ENCODE results near the gene TMC1.
"Not testable (repeated sequence)": the region's sequence is repeated elsewhere in the genome, so short reads cannot be mapped to it uniquely, and the experiment has no call there.

The TMC1 gene

DNA sequence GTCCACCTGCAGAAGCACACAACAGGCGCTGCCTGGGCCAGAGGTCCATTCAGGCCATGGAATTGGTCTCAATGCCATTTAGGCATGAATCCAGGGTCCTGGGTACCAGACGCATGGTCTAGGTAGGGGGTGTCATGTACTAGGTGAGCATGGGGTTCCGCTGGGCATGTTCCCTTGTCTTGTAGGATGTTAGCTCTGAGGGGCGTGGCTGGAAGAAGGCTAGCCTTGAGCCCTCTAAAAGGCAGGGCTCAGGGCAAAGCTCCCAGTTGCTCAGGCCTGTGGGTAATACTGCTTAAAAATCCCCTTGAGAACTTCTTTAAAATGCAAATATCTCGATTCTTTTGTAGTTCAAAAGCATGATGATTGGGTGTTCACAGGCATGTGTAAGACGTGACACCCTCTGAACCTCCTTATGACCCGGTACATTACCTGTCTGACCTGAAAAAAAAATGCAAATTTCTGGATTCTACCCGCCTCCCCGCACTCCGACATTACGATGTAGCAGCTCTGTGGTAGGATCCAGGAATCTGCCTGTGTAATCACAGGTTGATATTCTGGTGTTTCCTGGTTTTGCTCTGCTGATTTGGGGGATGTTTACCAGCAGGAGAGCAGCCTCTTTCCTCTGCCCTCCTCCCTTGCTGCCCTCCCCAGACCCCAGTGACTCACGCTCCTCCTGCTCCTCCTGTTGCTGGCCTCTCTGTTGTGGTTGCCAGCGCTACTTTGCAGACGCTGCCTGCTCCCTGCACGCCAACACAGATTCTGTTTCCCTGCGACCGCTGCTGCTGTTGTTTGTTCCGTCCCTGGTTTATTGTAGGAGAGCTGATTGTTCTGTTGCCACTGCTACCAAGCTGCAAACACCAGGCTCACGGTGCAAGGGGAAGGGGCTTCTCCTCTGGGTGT is 5.7 kb downstream of the TMC1 start:
- peak; percentile 76 for DNase-seq

DNA sequence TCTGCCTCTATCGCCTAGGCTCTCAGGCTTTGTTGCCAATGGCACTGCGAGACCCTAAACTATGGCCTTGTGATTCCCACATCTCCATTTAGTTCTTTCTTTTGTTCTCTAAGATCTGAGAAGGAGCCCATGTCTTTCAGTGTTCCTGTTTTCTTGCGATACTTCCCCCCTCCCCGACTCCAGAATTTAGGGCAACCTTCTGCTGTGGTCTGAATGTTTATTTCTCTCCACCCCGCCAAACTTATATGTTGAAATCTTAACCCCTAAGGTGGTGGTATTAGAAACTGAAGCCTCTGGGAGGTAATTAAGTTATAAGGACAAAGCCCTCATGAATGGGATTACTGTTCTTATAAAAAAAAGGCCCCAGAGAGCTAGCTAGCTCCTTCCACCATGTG is 6.4 kb downstream of the TMC1 start:
- no peak for DNase-seq

DNA sequence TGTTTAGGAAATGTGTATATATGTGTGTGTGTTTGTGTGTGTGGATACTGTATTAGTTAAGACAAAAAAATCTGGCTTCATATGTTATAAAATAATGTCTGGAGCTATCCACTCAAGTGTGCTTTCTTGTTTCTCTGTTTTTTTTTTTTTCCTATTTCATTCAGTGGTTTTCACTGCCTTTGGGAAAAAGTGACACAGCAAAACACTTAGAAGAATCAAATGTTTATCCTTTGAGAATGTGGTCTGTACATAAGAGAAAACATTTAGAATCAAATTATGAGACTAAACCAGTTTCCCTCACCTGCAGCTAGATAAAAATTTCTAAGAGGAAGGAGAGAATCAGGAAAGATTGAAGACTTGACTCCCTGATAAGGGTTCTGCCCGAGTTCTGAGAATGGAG is 8.1 kb downstream of the TMC1 start:
- no peak for DNase-seq

DNA sequence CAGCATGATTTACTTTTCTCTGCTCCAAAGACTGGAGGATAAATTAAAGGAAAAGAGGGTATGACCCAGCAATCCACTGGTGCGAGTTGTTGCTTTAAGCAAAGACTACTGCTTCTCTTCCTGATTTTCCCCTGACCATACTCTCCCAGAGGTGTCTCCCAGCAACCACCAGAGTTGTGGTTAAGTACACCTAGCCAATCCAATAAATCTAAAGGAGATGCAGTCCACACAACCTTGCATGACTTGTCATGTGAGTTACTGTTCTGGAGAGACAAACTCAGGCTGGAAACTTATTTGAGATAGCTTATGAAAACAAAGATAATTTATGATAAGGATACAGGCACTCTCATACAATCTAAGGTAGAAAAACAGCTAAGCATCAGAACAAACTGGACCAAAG is 11.9 kb downstream of the TMC1 start:
- no peak for DNase-seq

DNA sequence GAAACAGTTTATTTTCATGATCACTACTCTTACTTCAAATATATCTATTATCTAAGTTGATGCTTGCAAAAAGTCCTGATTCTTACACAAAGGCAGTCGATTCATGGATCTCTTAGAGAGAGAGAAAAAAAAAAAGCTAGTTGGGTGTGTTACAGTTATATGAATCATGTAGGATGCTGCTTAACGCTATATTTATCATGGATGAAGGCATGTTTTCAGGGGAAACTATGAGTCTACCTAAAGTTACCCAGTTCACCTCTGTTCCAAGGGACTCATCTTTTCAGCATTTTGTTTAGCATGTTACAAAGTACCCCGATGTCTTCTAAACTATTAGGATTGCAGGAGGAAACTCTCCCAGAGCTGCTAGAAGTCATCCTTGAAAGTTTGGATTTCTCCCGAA is 13.5 kb downstream of the TMC1 start:
- no peak for DNase-seq

DNA sequence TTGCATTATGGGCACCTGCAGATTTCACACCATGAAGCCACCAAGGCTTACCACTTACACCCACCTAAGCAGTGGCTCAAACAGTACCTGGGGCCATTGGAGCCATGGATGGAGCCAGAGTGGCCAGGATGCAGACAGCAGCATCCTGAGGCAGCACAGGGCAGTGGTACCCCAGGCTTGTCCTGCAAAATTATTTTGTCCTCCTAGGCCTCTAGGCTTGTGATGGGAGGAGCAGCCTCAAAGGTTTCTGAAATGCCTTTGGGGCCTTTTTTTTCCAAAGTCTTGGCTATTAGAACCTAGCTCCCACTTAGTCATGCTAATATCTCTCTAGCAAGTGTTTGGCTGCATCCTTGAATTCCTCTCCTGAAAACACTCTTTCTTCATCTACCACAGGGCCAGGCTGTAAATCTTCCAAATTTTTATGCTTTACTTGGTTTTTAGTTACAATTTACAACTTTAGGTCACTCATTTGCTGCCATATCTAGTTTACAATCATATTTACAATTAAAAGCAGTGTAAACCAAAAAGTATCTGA is 15.7 kb downstream of the TMC1 start:
- DNase-seq: no peak

DNA sequence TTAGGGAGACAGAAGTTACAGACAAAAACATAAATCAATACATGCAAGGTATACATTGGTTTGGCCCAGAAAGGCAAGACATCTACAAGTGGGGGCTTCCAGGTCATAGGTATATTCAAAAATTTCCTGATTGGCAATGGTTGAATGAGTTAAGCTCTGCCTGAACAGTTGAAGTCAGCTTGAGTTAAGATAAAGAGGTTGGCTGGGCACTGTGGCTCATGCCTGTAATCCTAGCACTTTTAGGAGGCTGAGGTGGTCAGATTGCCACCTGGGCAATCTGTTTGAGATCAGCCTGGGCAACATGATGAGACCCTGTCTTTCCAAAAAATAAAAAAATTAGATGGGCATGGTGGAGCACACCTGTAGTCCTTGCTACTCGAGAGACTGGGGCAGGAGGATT is 16.3 kb downstream of the TMC1 start:
- DNase-seq: no peak

DNA sequence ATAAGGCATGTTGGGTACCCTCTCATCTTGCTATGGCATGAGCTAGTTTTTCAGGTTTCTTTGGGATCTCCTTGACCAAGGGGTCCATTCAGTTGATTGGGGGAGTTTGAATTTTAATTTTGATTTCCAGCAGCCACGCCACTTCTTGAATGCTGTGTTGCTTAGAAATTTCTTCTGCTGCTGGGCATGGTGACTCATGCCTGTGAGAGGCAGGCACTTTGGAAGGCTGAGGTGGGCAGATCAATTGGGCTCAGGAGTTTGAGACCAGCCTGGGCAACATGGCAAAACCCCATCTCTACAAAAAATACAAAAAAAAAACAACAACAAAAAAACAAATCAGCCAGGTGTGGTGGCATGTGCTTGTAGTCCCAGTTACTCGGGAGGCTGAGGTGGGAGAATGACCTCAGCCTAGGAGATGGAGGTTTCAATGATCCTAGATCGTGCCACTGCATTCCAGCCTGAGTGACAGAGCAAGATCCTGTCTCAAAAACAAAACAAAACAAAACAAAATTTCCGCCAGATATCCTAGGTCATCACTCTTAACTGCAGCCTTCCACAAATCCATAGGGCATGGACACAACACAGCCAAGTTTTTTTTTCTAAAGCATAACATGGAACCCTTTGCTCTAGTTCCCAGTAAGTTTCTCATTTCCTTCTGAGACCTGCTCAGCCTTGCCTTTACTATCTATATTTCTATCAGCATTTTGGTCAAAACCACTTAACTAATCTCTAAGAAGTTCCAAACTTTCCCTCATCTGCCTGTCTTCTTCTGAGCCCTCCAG is 17.7 kb downstream of the TMC1 start:
- DNase-seq: no peak

DNA sequence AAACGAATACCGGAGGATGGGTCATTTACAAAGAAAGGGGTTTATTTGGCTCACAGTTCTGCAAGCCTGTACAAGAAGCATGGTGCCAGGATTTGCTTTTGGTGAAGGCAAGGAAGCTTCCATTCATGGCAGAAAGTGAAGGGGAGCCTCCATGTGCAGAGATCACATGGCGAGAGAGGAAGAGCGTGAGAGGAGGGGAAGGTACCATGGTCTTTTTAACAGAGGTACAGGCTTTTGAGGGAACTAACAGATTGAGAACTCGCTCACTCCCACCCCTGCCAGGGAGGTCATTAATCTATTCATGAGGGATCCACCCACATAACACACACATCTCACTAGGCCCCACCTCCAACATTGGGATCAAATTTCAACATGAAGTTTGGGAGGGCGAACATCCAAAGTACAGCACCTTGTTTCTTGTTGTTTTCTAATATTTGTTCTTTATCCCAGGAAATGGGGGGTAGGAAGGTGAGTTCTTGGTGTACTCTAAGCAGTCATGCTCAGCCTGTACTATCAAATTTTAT is 18.5 kb downstream of the TMC1 start:
- DNase-seq: no peak

DNA sequence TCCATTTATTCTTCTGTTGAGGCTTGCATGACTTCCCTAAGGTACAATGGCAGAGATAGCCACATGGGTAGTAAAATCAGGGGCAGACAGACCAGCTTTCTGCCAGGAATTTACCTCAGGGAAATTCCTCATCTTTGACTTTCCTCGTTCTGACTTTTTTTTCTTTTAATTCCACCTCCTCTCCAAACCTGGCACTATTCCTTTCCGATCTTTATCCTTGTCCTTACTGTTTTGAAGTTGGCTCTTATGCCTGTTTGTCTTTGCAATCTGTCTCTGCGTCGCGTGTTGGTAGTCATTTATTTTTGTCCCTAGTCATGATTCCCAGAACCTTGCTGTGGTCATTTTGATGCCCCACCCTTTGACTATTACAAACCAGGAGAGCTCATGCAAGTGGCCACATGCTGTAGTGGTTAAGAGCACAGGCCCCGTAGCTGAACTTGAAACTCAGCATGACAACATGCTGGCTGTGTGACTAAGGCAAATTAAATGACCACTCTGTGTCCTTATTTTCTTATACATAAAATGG is 19.0 kb downstream of the TMC1 start:
- DNase-seq: no peak

DNA sequence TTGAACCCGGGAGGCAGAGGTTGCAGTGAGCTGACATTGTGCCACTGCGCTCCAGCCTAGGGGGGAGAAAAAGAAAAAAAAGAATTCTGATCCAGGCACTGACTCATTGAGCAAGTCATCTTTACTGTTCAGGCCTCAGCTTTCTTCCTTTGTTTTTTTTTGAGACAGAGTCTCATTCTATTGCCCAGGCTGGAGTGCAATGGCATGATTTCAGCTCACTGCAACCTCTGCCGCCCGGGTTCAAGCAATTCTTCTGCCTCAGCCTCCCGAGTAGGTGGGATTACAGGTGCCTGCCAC is 21.1 kb downstream of the TMC1 start:
- DNase-seq: not testable (repeated sequence)

DNA sequence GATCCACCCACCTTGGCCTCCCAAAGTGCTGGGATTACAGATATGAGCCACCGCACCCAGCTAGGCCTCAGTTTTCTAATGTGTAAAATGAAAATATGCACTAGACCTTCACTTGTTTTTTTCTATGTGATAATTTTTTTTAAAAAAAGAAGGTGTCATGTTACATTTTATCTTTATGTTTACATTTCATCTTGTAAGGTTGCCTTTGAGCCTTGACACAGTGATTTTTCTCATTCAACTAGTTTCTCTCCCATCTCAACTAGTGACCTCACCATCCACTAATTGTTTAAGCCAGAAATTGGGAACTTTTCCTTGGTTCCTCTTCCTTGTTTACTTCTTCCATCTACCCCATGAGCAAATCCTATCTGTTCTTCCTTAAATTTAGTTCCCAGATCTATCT is 21.5 kb downstream of the TMC1 start:
- DNase-seq: no peak

DNA sequence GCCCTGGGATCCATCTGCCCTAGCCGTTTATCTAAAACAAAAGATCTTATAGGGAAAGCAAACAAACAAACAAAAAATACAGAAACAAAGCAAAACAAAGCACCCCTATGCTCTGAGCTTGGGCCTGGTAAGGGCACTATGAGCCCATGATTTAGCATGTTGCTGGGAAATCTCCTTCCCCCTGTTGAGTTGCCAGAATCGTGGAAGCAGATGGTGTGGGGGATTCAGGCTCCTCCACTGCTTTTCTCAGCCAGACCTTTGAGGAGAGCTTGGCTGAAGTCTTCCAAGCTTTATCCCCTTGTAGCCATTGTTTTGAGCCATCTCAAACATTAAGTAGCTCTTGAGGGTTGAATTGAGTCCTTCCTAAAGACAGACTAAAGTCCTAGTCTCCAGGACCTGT is 29.9 kb downstream of the TMC1 start:
- no peak for DNase-seq

DNA sequence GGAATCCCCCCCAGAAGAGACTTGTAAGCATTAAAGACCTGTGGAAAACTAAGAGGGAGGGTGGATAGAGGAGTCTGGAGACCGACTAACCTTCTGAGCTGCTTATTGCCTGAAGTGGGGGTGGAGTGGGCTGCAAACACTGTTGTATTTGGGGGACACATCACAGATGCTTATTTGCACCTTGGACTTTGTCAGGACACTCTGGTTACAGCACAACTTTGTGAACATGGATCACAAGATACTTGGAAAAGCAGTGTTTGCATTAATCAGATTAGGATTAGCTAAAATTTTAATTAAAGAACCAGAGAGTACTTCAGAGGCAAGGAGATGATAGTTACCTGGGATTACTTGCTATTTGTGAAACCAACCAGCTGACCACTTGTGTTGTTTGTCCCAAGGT is 30.9 kb downstream of the TMC1 start:
- no peak for DNase-seq

DNA sequence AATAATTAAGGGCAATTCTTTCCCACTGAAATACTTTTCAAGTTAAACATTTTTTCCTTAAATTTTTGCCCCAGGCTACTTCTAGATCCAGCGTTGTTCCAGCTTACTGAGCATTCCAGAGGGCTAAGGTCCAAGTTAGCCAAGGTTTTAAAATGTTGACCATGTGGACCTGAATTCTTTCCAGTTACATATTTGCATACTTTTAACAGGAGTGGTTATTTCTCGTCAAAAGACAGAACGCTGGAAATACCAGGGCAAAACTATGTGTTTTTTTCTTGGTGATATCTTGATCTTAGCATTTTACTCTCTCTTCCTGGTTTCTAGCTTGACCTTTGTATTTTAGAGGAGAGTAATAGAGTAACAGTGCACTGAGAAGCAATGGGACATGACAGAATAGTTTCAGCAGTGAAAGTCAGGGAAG is 32.8 kb downstream of the TMC1 start:
- no peak for DNase-seq

DNA sequence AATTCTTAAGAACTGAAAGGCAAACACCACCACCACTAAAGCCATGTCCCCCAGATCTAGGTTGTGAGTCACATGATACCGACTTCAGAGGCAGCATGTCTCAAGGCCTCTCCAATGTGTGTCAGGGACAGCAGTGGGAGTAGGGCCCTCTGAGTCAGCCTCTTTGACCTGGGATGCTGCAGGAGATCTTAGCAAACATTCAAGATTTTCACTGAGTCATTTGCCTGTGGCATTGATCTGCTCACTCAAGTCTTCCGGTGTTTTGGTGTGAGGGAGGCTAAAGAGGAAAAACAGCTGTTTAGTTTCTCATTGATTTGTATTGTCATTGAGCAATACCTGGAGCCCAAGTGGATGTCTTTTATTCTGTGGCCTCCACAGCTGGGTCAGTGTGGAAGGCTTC is 36.1 kb downstream of the TMC1 start:
- peak; percentile 18 for DNase-seq

DNA sequence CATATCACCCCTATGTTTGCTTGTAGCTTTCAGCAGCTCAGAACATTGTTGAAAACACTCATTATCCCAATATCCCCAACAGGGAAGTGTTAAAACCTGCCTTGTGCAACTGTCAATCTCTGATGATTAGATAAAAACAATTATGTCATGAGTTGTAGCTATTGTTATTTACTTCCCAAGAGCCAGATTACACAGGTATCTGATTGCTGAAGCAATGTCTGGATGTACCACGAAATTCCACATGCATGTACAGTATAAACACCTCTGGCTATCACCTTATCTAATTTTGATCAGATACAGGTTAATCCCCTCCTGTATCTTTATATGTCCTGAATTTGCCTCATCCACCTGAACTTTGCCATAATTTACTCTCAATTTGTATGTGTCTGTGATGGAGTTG is 38.7 kb downstream of the TMC1 start:
- DNase-seq: no peak

DNA sequence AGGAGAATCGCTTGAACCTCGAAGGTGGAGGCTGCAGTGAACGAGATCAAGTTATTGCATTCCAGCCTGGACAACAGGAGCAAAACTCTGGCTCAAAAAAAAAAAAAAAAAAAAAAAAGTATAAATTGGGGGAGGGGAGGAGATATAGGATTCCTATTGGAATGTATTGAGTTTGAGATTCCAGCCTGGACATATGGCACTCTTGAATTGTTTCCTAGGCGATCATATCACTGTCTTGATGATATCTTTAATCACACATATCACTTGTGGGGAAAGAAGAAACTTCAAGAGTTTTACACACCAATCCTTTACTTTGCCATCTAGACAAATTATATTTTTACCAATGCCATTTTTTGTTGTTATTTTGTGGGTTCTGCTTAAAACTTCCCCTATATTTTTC is 42.4 kb downstream of the TMC1 start:
- no peak for DNase-seq

DNA sequence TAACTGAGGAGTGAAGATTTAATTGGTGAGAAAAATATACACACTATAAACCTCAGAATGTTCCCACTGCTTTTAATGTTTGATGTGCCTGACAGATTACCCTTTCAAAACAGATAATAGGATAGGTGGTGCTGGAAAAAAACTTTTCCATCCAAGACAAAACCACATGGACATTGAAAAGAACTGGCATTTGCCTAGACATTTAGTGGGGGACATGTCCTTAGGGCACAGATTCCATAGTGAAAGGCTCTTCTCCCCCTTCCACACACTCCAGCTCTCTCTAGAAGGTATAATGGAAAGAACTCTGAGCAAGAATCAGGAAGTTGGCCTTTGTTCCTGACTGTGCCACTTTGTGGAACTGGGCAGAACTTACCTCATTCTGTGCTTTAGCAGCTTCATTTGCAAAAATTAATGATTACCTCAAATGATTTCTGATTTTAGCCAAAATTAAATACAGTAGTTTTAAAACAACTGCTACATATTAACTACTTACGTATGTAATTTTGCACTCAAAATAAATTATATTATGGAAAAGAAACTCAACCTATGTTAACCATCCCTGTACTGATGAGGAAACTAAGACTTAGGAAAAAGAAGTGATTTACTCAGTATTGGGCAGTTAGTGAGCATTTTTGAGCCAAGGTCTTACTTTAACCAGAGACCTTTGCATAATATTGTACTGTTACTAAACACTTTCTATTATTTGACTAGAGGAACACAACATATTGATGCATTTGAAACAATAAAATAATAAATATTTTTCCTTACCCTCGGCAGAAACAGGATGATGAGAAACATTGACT is 43.3 kb downstream of the TMC1 start:
- no peak for DNase-seq

DNA sequence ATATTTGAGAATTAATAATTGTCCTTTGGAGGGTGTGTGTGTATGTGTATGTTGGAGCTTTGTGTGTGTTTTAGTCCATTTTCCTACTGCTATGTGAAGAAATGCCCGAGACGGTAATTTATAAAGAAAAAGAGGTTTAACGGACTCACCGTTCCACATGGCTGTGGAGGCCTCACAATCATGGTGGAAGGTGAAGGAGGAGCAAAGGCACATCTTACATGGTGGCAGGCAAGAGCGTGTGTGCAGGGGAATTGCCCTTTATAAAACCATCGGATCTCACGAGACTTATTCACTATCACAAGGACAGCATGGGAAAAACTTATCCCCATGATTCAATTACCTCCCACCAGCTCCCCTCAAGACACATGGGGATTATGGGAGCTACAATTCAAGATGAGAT is 44.1 kb downstream of the TMC1 start:
- no peak for DNase-seq

DNA sequence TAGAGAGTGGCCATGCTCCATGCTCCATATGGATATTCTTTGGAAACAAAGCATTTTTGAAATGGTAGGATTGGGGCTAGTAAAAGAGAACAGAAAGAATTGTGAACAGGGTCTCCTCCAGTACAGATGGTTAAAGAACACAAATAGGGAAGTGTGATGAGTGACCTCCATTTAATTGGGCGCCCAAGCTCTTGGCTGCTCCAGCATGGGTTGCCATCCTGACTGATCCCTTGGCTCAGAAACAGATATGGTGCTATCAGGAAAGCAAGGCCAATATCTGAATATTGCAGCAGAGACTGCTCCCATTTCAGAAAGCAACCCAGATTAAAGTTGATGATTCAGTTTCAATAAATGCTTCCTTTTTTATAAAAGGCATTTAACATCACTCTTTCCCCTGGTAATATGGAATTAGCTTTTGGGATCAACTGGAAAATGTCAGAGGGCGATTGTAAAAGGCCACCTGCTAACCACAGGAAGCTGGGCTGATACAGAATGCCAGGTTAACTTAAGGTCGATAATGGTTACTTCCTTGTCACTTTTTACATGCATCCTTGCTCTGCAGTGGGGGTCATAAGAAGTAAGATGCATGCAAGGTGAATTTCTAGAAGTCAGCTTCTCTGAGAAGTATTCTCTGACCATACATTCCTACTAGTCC is 52.9 kb downstream of the TMC1 start:
- no peak for DNase-seq

DNA sequence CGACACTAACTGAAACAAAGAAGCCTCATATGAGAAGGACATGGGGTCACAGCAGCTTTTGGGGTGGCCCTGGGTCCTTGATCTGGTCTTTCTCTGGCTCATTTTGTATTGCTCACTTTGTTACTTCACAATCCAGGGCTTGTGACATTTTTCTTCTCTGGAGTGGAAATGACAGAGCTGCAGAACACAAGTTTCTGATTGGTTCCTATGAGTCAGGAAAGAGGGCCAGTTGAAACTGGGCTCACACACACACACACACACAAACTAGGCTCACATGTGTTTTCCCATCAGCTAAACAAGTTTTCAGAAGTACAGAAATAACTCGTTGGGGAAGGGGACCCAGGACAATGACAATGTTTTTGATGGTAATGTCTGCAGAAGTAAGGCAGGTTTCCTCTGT is 54.3 kb downstream of the TMC1 start:
- DNase-seq: no peak
